Keratinocyte (primary cell): Measurements from ENCODE around the gene TBXAS1. TPM values are rescaled to one million over a fixed set of nuclear protein-coding genes. Genes with fewer than 3 reads are reported as not detected.

Source experiments
- DNase-seq: peaks from one replicate; pipeline ENCODE4 v3.0.0-alpha.2; 2011; ENCODE audit warnings: low read depth, missing footprints, low spot score
- FAIRE-seq: peaks from 2 replicates; lab custom pipeline; 2011; peaks lifted over from hg19 to GRCh38; lab: Jason Lieb, UNC
- H2AFZ ChIP-seq: 2 replicates; pipeline ENCODE4 v1.6.0; 2012; ENCODE audit warnings: low read length, control low read depth, inconsistent platforms; ENCODE audit not compliant: control insufficient read depth
- H3K27ac ChIP-seq: 2 replicates; pipeline ENCODE4 v1.5.1; 2011; ENCODE audit warnings: low read length; ENCODE audit not compliant: control insufficient read depth, insufficient read depth
- H3K27me3 ChIP-seq: 3 replicates; pipeline ENCODE4 v1.6.0; 2011; ENCODE audit warnings: low read length; ENCODE audit not compliant: control insufficient read depth, insufficient read depth; ENCODE audit errors: extremely low read depth
- H3K36me3 ChIP-seq, 2 experiments: 2 replicates in 1 of 2; 3 replicates in 1 of 2; pipeline ENCODE4 v1.5.1; 2011; ENCODE audit warnings: low read length in 2 of 2, mild to moderate bottlenecking in 1 of 2; ENCODE audit not compliant: control insufficient read depth in 2 of 2, insufficient read depth in 2 of 2; ENCODE audit errors: extremely low read depth in 1 of 2
- H3K4me1 ChIP-seq: 3 replicates; pipeline ENCODE4 v1.5.1; 2011; ENCODE audit warnings: low read length; ENCODE audit not compliant: control insufficient read depth, insufficient read depth; ENCODE audit errors: extremely low read depth
- H3K4me2 ChIP-seq: 3 replicates; pipeline ENCODE4 v1.6.0; 2011; ENCODE audit warnings: low read depth, low read length; ENCODE audit not compliant: control insufficient read depth, insufficient read depth; ENCODE audit errors: extremely low read depth
- H3K4me3 ChIP-seq, 3 experiments: fragments of 200-600 bp in 1 of 3; sonication (generic) in 1 of 3; 2 replicates in 2 of 3; 3 replicates in 1 of 3; pipeline ENCODE4 v1.5.1; 2011 to 2016; ENCODE audit warnings: low read length in 3 of 3, mild to moderate bottlenecking in 3 of 3, control low read depth in 2 of 3, inconsistent platforms in 1 of 3, low read depth in 1 of 3, mixed read lengths in 1 of 3, mixed run types in 1 of 3, moderate library complexity in 1 of 3; ENCODE audit not compliant: control insufficient read depth in 2 of 3, insufficient read depth in 2 of 3; ENCODE audit errors: extremely low read depth in 1 of 3
- H3K79me2 ChIP-seq: 2 replicates; pipeline ENCODE4 v1.6.0; 2012; ENCODE audit warnings: low read length; ENCODE audit not compliant: control insufficient read depth, insufficient read depth
- H3K9ac ChIP-seq: 3 replicates; pipeline ENCODE4 v1.6.0; 2011; ENCODE audit warnings: low read length; ENCODE audit not compliant: control insufficient read depth, insufficient read depth; ENCODE audit errors: extremely low read depth
- H3K9me1 ChIP-seq: 3 replicates; pipeline ENCODE4 v1.6.0; 2011; ENCODE audit warnings: low read length; ENCODE audit not compliant: control insufficient read depth, insufficient read depth; ENCODE audit errors: extremely low read depth
- H3K9me3 ChIP-seq: 2 replicates; pipeline ENCODE4 v1.5.1; 2012; ENCODE audit warnings: low read depth, low read length; ENCODE audit not compliant: control insufficient read depth
- H4K20me1 ChIP-seq: 3 replicates; pipeline ENCODE4 v1.6.0; 2011; ENCODE audit warnings: low read length; ENCODE audit not compliant: control insufficient read depth, insufficient read depth; ENCODE audit errors: extremely low read depth
- CTCF ChIP-seq, 3 experiments: IDR thresholded peaks in 1 of 3; conservative IDR thresholded peaks in 1 of 3; optimal IDR thresholded peaks in 1 of 3; 2 replicates in 2 of 3; 3 replicates in 1 of 3; pipeline versions ENCODE3 to v1.5.1; 2011; ENCODE audit warnings: low read length in 3 of 3, mild to moderate bottlenecking in 3 of 3, moderate library complexity in 2 of 3, control low read depth in 1 of 3, inconsistent platforms in 1 of 3; ENCODE audit not compliant: insufficient read depth in 2 of 3; ENCODE audit errors: extremely low read depth in 1 of 3
- EZH2 ChIP-seq: IDR thresholded peaks from one replicate; pipeline ENCODE4 v1.6.1; 2012; ENCODE audit warnings: inconsistent platforms, mild to moderate bottlenecking, low read length, moderate library complexity
- dilution Hi-C: fragments of 300-500 bp; cut with MboI; formaldehyde crosslinking; loops from one replicate; pipeline ENCODE4 v1.7.0; 2020; ENCODE audit warnings: low sequenced_read_pairs; ENCODE audit not compliant: extremely low pct_ligation_motif_present
- polyA plus RNA-seq, 5 experiments: library from polyadenylated mRNA; depleted of rRNA in 3 of 5; stranded (reverse) in 3 of 5; stranded (forward) in 1 of 5; unstranded in 1 of 5; fragments of >200 nt; gene quantifications; 1 replicate in 1 of 5; 2 replicates in 3 of 5; 3 replicates in 1 of 5; pipeline versions ENCODE4 v1.2.1 to v1.2.3, GENCODE V29; 2011 to 2012; ENCODE audit warnings: missing spikeins in 2 of 5, low read depth in 1 of 5, low replicate concordance in 1 of 5

TBXAS1 gene
- polyA plus RNA-seq, 1 donor (not counting 4 experiments of a cell fraction or from before 2014, with no cell fraction given) = 2.9 TPM

GRCh38 chr7:140017034-140017433, 188.0 kb downstream of the TBXAS1 start:
- no peak for TF ChIP-seq CTCF (optimal IDR thresholded peaks at IDR 0.05 in 1 of 3, IDR thresholded peaks at IDR 0.05 in 1 of 3, conservative IDR thresholded peaks at IDR 0.05 in 1 of 3; ENCODE audit: extremely low read depth in 1 of 3, insufficient read depth in 2 of 3, low read length in 3 of 3)
- no peak for TF ChIP-seq EZH2
- Histone ChIP-seq H3K36me3 (no peaks in the 10 kb centered on the region), H2AFZ (no peak overlapping the region), H4K20me1 (no peaks in the 10 kb centered on the region), H3K4me2 (no peak overlapping the region), H3K27ac (no peak overlapping the region), H3K79me2 (no peaks in the 10 kb centered on the region), H3K4me1 (no peaks in the 10 kb centered on the region), H3K9ac (no peak overlapping the region), H3K9me1 (no peaks in the 10 kb centered on the region), H3K4me3 (no peak overlapping the region), H3K27me3 (no peaks in the 10 kb centered on the region), H3K9me3 (no peaks in the 10 kb centered on the region)
- dilution Hi-C loops = loop anchor here (25.0 kb wide), 1 partner anchor 405 kb away; no protein-coding TSS in a partner anchor
- FAIRE-seq (no peak), DNase-seq (no peak)

- Histone ChIP-seq H2AFZ (no peak overlapping the region), H3K36me3 (no peaks in the 10 kb centered on the region), H4K20me1 (no peaks in the 10 kb centered on the region), H3K79me2 (no peaks in the 10 kb centered on the region), H3K4me3 (no peak overlapping the region), H3K9me1 (no peaks in the 10 kb centered on the region), H3K4me2 (no peak overlapping the region), H3K27ac (no peak overlapping the region), H3K27me3 (no peaks in the 10 kb centered on the region), H3K9ac (no peak overlapping the region), H3K9me3 (no peaks in the 10 kb centered on the region), H3K4me1 (no peaks in the 10 kb centered on the region)
- TF ChIP-seq EZH2 (no peak), CTCF (optimal IDR thresholded peaks at IDR 0.05 in 1 of 3, IDR thresholded peaks at IDR 0.05 in 1 of 3, conservative IDR thresholded peaks at IDR 0.05 in 1 of 3; ENCODE audit: extremely low read depth in 1 of 3, insufficient read depth in 2 of 3, low read length in 3 of 3) (no peak)
- FAIRE-seq (no peak), DNase-seq (no peak)
- dilution Hi-C loops = loop anchor here (25.0 kb wide), 1 partner anchor 405 kb away; no protein-coding TSS in a partner anchor
These were observed 188.5 kb downstream of the TBXAS1 start for GRCh38 chr7:140017543-140017942.
